H9 (cell line): ENCODE data around the gene INPP5F. TPM values are rescaled to one million over a fixed set of nuclear protein-coding genes. Genes with fewer than 3 reads are reported as not detected.

Experiments
- DNase-seq: peaks from one replicate; pipeline ENCODE4 v3.0.0-alpha.2; 2017
- H2AFZ ChIP-seq: one replicate; pipeline ENCODE4 v1.6.1; 2013; ENCODE audit warnings: mild to moderate bottlenecking, low read length, control low read depth, moderate library complexity
- H2AK5ac ChIP-seq: 2 replicates; pipeline ENCODE4 v1.6.1; 2013; ENCODE audit warnings: low read length, control low read depth, mixed read lengths; ENCODE audit not compliant: insufficient read length
- H2BK120ac ChIP-seq: one replicate; pipeline ENCODE4 v1.6.1; 2013; ENCODE audit warnings: low read depth, mild to moderate bottlenecking, low read length, control low read depth, inconsistent platforms; ENCODE audit not compliant: poor library complexity, severe bottlenecking
- H2BK12ac ChIP-seq: 2 replicates; pipeline ENCODE4 v1.6.1; 2013; ENCODE audit warnings: low read length, control low read depth, mixed read lengths, low read depth; ENCODE audit not compliant: insufficient read length
- H2BK15ac ChIP-seq: 2 replicates; pipeline ENCODE4 v1.6.1; 2013; ENCODE audit warnings: low read depth, low read length, control low read depth
- H2BK20ac ChIP-seq: one replicate; pipeline ENCODE4 v1.6.1; 2013; ENCODE audit warnings: low read depth, mild to moderate bottlenecking, low read length, control low read depth, inconsistent platforms; ENCODE audit not compliant: poor library complexity, severe bottlenecking
- H2BK5ac ChIP-seq: 2 replicates; pipeline ENCODE4 v1.6.1; 2013; ENCODE audit warnings: low read length, control low read depth, mixed read lengths; ENCODE audit not compliant: insufficient read length
- H3K14ac ChIP-seq: 2 replicates; pipeline ENCODE4 v1.6.1; 2013; ENCODE audit warnings: low read length, control low read depth; ENCODE audit not compliant: insufficient read depth
- H3K18ac ChIP-seq: 2 replicates; pipeline ENCODE4 v1.6.1; 2013; ENCODE audit warnings: low read depth, mild to moderate bottlenecking, mixed read lengths, low read length, control low read depth; ENCODE audit not compliant: insufficient read length
- H3K23ac ChIP-seq: 2 replicates; pipeline ENCODE4 v1.6.1; 2013; ENCODE audit warnings: low read length, control low read depth, mixed read lengths, low read depth; ENCODE audit not compliant: insufficient read length
- H3K23me2 ChIP-seq: 2 replicates; pipeline ENCODE4 v1.6.1; 2013; ENCODE audit warnings: low read depth, mild to moderate bottlenecking, mixed read lengths, low read length, control low read depth; ENCODE audit not compliant: insufficient read length, poor library complexity, severe bottlenecking
- H3K27ac ChIP-seq: 2 replicates; pipeline ENCODE4 v1.5.1; 2013; ENCODE audit warnings: low read length, control low read depth, mixed read lengths, low read depth; ENCODE audit not compliant: insufficient read length
- H3K27me3 ChIP-seq: 2 replicates; pipeline ENCODE4 v1.6.1; 2013; ENCODE audit warnings: low read length, control low read depth, inconsistent platforms; ENCODE audit not compliant: insufficient read depth
- H3K4ac ChIP-seq: 2 replicates; pipeline ENCODE4 v1.6.1; 2013; ENCODE audit warnings: low read depth, mild to moderate bottlenecking, control low read depth, inconsistent platforms, low read length, moderate library complexity
- H3K4me1 ChIP-seq: 2 replicates; pipeline ENCODE4 v1.6.1; 2013; ENCODE audit warnings: low read length, control low read depth, inconsistent platforms; ENCODE audit not compliant: insufficient read depth
- H3K4me2 ChIP-seq: 2 replicates; pipeline ENCODE4 v1.6.1; 2013; ENCODE audit warnings: low read length, control low read depth, mixed read lengths; ENCODE audit not compliant: insufficient read length, insufficient read depth
- H3K56ac ChIP-seq: 2 replicates; pipeline ENCODE4 v1.6.1; 2013; ENCODE audit warnings: low read depth, mild to moderate bottlenecking, mixed read lengths, low read length, control low read depth; ENCODE audit not compliant: insufficient read length
- H3K79me1 ChIP-seq: 2 replicates; pipeline ENCODE4 v1.6.1; 2013; ENCODE audit warnings: low read depth, mild to moderate bottlenecking, moderate library complexity, low read length, control low read depth, inconsistent platforms; ENCODE audit not compliant: insufficient read depth, poor library complexity, severe bottlenecking
- H3K79me2 ChIP-seq: 2 replicates; pipeline ENCODE4 v1.6.1; 2013; ENCODE audit warnings: low read length, control low read depth, inconsistent platforms; ENCODE audit not compliant: insufficient read depth
- H3K9ac ChIP-seq: 2 replicates; pipeline ENCODE4 v1.6.1; 2013; ENCODE audit warnings: low read length, control low read depth, mixed read lengths; ENCODE audit not compliant: insufficient read length; ENCODE audit errors: extremely low read depth
- H3K9me3 ChIP-seq: one replicate; pipeline ENCODE4 v1.6.1; 2013; ENCODE audit warnings: low read depth, low read length, inconsistent platforms; ENCODE audit not compliant: control insufficient read depth
- H3T11ph ChIP-seq: one replicate; pipeline ENCODE4 v1.6.1; 2013; ENCODE audit warnings: mild to moderate bottlenecking, low read length, control low read depth, inconsistent platforms
- H4K20me1 ChIP-seq: one replicate; pipeline ENCODE4 v1.6.1; 2013; ENCODE audit not compliant: control insufficient read depth, insufficient read length, insufficient read depth
- H4K5ac ChIP-seq: 2 replicates; pipeline ENCODE4 v1.6.1; 2013; ENCODE audit warnings: low read depth, mild to moderate bottlenecking, mixed read lengths, low read length, control low read depth; ENCODE audit not compliant: insufficient read length
- H4K8ac ChIP-seq: replicated peaks from 2 replicates; pipeline ENCODE4 v1.6.1; 2013; ENCODE audit warnings: low read length, control low read depth, mixed read lengths, low read depth; ENCODE audit not compliant: insufficient read length
- H4K91ac ChIP-seq: 2 replicates; pipeline ENCODE4 v1.6.1; 2013; ENCODE audit warnings: low read depth, mild to moderate bottlenecking, moderate library complexity, mixed read lengths, low read length, control low read depth; ENCODE audit not compliant: insufficient read length
- H3K27ac Mint-ChIP-seq, 3 experiments: 2 replicates in 2 of 3; 3 replicates in 1 of 3; pipeline ENCODE4 v1.8.0; 2020 to 2021; ENCODE audit warnings: mixed read lengths in 3 of 3, mild to moderate bottlenecking in 1 of 3, moderate library complexity in 1 of 3
- H3K27me3 Mint-ChIP-seq: 2 replicates; pipeline ENCODE4 v1.8.0; 2021; ENCODE audit warnings: low read depth, mild to moderate bottlenecking, moderate library complexity, mixed read lengths
- H3K36me3 Mint-ChIP-seq, 3 experiments: 2 replicates in 2 of 3; 3 replicates in 1 of 3; pipeline ENCODE4 v1.8.0; 2020 to 2021; ENCODE audit warnings: low read depth in 3 of 3, mixed read lengths in 3 of 3; ENCODE audit not compliant: insufficient read depth in 1 of 3
- H3K4me1 Mint-ChIP-seq, 2 experiments: 2 replicates each; pipeline ENCODE4 v1.8.0; 2020; ENCODE audit warnings: mixed read lengths in 2 of 2
- H3K4me3 Mint-ChIP-seq, 2 experiments: 2 replicates in 1 of 2; 3 replicates in 1 of 2; pipeline ENCODE4 v1.8.0; 2020 to 2021; ENCODE audit warnings: mild to moderate bottlenecking in 2 of 2, mixed read lengths in 2 of 2, moderate library complexity in 1 of 2
- H3K9me3 Mint-ChIP-seq, 2 experiments: 2 replicates in 1 of 2; 3 replicates in 1 of 2; pipeline ENCODE4 v1.8.0; 2020; ENCODE audit warnings: mild to moderate bottlenecking in 2 of 2, mixed read lengths in 2 of 2, moderate library complexity in 1 of 2
- WGBS: extraction: QIAGEN DNeasy Blood & Tissue Kit; methylation state at CpG from one replicate; pipeline ENCODE4 v1.1.7; 2013; ENCODE audit warnings: missing lambda C conversion rate, low lambda C conversion rate, mixed read lengths; ENCODE audit not compliant: insufficient read length; ENCODE audit errors: extremely low coverage; 5-methylcytosine and 5-hydroxymethylcytosine counted together
- total RNA-seq: library from RNA; stranded (reverse); gene quantifications from 2 replicates; pipeline ENCODE4 v1.2.1, GENCODE V29; 2021
- TF ChIP-seq, protein P1 (sequence below): fragments of 200-600 bp; sonication (generic); conservative IDR thresholded peaks from 3 replicates; pipeline ENCODE4 v1.8.0; 2021; ENCODE audit warnings: antibody characterized with exemption, mild to moderate bottlenecking

The INPP5F gene
- total RNA-seq, 1 experiment from 2014 or later = 108 TPM

DNA sequence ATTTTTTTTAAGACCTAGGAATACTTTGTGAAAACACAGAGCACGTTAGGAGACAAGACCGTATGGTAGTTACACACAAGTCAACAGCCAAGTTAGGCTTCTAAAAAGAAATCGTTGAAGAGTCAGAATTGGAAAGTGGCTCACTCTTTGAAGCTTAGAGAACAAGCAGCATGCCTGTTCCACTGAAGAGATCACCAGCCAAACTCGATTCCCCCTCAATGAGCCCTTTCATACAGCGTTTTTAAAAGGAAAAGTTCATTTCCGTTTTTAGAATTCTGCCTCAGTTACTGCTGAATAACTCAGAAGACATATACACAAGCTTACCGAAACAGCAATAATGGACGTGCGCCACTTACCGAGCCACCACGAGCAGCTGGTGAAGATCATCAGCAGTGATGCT, 105.8 kb downstream of the INPP5F start:
- Histone ChIP-seq H4K20me1 (no peaks in the 10 kb centered on the region), H3K27ac (no peak overlapping the region), H2AFZ (no peak overlapping the region), H3K18ac (no peak overlapping the region), H2BK5ac (no peak overlapping the region), H2AK5ac (no peak overlapping the region), H3K14ac (no peak overlapping the region), H3K4me1 (no peaks in the 10 kb centered on the region), H3K56ac (no peak overlapping the region), H3K23ac (no peak overlapping the region), H3T11ph (no peak overlapping the region), H2BK15ac (no peak overlapping the region), H3K23me2 (no peaks in the 10 kb centered on the region), H2BK20ac (no peak overlapping the region), H4K91ac (no peak overlapping the region), H4K5ac (no peak overlapping the region), H3K79me2 (no peaks in the 10 kb centered on the region), H3K4ac (no peak overlapping the region), H3K9ac (no peak overlapping the region), H3K9me3 (no peaks in the 10 kb centered on the region), H3K27me3 (no peaks in the 10 kb centered on the region), H2BK12ac (no peak overlapping the region), H3K79me1 (no peaks in the 10 kb centered on the region), H3K4me2 (no peak overlapping the region), H2BK120ac (no peak overlapping the region), H4K8ac (no peak overlapping the region)
- TF ChIP-seq, protein P1, sequence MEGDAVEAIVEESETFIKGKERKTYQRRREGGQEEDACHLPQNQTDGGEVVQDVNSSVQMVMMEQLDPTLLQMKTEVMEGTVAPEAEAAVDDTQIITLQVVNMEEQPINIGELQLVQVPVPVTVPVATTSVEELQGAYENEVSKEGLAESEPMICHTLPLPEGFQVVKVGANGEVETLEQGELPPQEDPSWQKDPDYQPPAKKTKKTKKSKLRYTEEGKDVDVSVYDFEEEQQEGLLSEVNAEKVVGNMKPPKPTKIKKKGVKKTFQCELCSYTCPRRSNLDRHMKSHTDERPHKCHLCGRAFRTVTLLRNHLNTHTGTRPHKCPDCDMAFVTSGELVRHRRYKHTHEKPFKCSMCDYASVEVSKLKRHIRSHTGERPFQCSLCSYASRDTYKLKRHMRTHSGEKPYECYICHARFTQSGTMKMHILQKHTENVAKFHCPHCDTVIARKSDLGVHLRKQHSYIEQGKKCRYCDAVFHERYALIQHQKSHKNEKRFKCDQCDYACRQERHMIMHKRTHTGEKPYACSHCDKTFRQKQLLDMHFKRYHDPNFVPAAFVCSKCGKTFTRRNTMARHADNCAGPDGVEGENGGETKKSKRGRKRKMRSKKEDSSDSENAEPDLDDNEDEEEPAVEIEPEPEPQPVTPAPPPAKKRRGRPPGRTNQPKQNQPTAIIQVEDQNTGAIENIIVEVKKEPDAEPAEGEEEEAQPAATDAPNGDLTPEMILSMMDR = no peak
- WGBS = no CpG with 5 or more reads among the region's 11 CpGs
- no peaks in the 10 kb centered on the region for H3K4me1 Mint-ChIP-seq
- no peaks in the 10 kb centered on the region for H3K9me3 Mint-ChIP-seq
- no peaks in the 10 kb centered on the region for H3K27me3 Mint-ChIP-seq
- peak overlapping the region in 1 of 3 experiments; percentile 82; a peak in 1 of 7 replicates for H3K27ac Mint-ChIP-seq
- peaks cover 38 to 86% (median 78%) of the 10 kb centered on the region in 3 experiments; a peak in 6 of 7 replicates for H3K36me3 Mint-ChIP-seq
- DNase-seq = no peak
- no peak overlapping the region for H3K4me3 Mint-ChIP-seq
